Measurements from ENCODE around the gene UBC.
"Not testable (repeated sequence)": the region's sequence is repeated elsewhere in the genome, so short reads cannot be mapped to it uniquely, and the experiment has no call there.

The UBC gene

GRCh38 chr12:124884587-124885438, 29.6 kb downstream of the UBC start:
- no peak for DNase-seq (ENCODE audit: low spot score)

- no peak for DNase-seq (ENCODE audit: low spot score)
These were observed 31.0 kb downstream of the UBC start for GRCh38 chr12:124883263-124884130.

- no peak for DNase-seq (ENCODE audit: low spot score)
These were observed 33.3 kb downstream of the UBC start for GRCh38 chr12:124881123-124881522.

GRCh38 chr12:124880335-124880734, 34.1 kb downstream of the UBC start:
- DNase-seq (ENCODE audit: low spot score): not testable (repeated sequence)

- no peak for DNase-seq (ENCODE audit: low spot score)
These were observed 35.5 kb downstream of the UBC start for GRCh38 chr12:124878795-124879516.

- no peak for DNase-seq (ENCODE audit: low spot score)
These were observed 37.0 kb downstream of the UBC start for GRCh38 chr12:124877423-124877822.

GRCh38 chr12:124876171-124876570, 38.3 kb downstream of the UBC start:
- DNase-seq (ENCODE audit: low spot score): no peak

GRCh38 chr12:124875803-124876132, 38.7 kb downstream of the UBC start:
- DNase-seq (ENCODE audit: low spot score): no peak

- no peak for DNase-seq (ENCODE audit: low spot score)
These were observed 39.3 kb downstream of the UBC start for GRCh38 chr12:124874988-124875802.

GRCh38 chr12:124874188-124874587, 40.3 kb downstream of the UBC start:
- DNase-seq (ENCODE audit: low spot score): no peak

- DNase-seq (ENCODE audit: low spot score): no peak
These were observed 42.3 kb downstream of the UBC start for GRCh38 chr12:124872068-124872719.

GRCh38 chr12:124871297-124871696, 43.2 kb downstream of the UBC start:
- no peak for DNase-seq (ENCODE audit: low spot score)

GRCh38 chr12:124870515-124870914, 43.9 kb downstream of the UBC start:
- DNase-seq (ENCODE audit: low spot score): no peak

GRCh38 chr12:124869059-124869665, 45.3 kb downstream of the UBC start:
- no peak for DNase-seq (ENCODE audit: low spot score)

- DNase-seq (ENCODE audit: low spot score): no peak
These were observed 46.0 kb downstream of the UBC start for GRCh38 chr12:124868252-124869058.

- DNase-seq (ENCODE audit: low spot score): no peak
These were observed 47.0 kb downstream of the UBC start for GRCh38 chr12:124867401-124867930.

GRCh38 chr12:124866883-124867400, 47.5 kb downstream of the UBC start:
- no peak for DNase-seq (ENCODE audit: low spot score)

GRCh38 chr12:124866195-124866882, 48.1 kb downstream of the UBC start:
- no peak for DNase-seq (ENCODE audit: low spot score)

GRCh38 chr12:124865728-124866127, 48.7 kb downstream of the UBC start:
- no peak for DNase-seq (ENCODE audit: low spot score)
